GM21526 (cell line): ENCODE data around the gene MUC22.

Experiments used
- ATAC-seq: cut with Tn5 transposase; IDR thresholded peaks from one replicate; pipeline ENCODE4 v1.9.1; 2021; ENCODE audit warnings: moderate library complexity; ENCODE audit not compliant: unreplicated experiment, low FRiP score

The MUC22 gene

GRCh38 chr6:31070711-31071197, 60.5 kb downstream of the MUC22 start:
- no peak for ATAC-seq

- ATAC-seq = no peak
Measured at GRCh38 chr6:31074401-31074800, 64.1 kb downstream of the MUC22 start.

GRCh38 chr6:31075528-31075927, 65.3 kb downstream of the MUC22 start:
- no peak for ATAC-seq

GRCh38 chr6:31076611-31077010, 66.3 kb downstream of the MUC22 start:
- no peak for ATAC-seq

GRCh38 chr6:31079656-31080261, 69.5 kb downstream of the MUC22 start:
- no peak for ATAC-seq

- no peak for ATAC-seq
Measured at GRCh38 chr6:31081872-31082271, 71.6 kb downstream of the MUC22 start.

GRCh38 chr6:31083742-31084354, 73.6 kb downstream of the MUC22 start:
- no peak for ATAC-seq
